C4-2B (cell line): ENCODE measurements around the gene TSEN54.

Experiments used
- H3K27ac ChIP-seq: fragments of 450-650 bp; 2 replicates; pipeline ENCODE4 v1.5.1; 2017
- ZFX ChIP-seq: fragments of 450-650 bp; IDR thresholded peaks from 2 replicates; pipeline ENCODE4 v1.6.1; 2017
- TF ChIP-seq, protein P1 (sequence below): fragments of 450-650 bp; conservative IDR thresholded peaks from 2 replicates; pipeline ENCODE4 v1.5.1; 2017; ENCODE audit warnings: mild to moderate bottlenecking

TSEN54 gene

DNA sequence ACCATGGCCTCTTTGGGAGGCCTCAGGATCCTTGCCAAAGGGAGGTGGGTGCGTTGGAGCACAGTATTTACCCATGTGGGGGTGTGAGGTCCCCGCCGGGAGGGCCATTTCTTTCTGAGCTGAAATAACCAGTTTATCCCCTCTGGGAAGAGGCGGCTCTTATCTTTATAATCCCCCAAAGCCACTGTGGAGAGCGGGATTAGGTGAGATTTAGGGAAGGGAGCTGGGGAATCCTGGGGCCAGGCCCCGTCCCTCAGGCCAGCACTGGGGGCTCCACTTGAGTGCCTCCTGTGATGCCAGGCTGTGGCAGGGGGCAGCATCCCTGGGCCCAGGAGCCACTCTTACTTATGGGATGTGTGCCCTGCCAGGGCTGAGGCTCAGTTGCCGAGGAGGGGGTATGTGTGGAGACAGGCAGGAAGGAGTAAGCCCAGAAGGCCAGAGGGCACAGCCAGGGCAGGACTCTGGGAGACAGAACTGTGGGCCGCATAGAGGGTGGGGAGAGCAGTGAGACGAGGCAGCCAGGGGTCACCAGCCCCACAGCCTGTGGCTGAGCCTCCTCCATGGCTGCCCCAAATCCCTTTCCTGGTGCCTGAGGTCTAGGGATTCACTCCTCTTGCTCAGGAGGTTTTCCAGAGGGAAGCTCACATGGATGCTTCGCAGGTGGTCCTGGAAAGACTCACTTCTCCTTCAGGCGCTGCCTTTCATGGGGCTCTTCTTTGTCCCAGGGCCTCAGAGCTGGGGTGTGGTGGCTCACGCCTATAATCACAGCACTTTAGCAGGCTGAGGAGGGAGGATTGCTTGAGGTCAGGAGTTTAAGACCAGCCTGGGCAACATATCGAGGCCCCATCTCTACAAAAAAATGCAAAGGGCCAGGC lies 34.9 kb upstream of the TSEN54 start:
- H3K27ac ChIP-seq, result no peak overlapping the region
- TF ChIP-seq ZFX, result no peak
- TF ChIP-seq, protein P1, sequence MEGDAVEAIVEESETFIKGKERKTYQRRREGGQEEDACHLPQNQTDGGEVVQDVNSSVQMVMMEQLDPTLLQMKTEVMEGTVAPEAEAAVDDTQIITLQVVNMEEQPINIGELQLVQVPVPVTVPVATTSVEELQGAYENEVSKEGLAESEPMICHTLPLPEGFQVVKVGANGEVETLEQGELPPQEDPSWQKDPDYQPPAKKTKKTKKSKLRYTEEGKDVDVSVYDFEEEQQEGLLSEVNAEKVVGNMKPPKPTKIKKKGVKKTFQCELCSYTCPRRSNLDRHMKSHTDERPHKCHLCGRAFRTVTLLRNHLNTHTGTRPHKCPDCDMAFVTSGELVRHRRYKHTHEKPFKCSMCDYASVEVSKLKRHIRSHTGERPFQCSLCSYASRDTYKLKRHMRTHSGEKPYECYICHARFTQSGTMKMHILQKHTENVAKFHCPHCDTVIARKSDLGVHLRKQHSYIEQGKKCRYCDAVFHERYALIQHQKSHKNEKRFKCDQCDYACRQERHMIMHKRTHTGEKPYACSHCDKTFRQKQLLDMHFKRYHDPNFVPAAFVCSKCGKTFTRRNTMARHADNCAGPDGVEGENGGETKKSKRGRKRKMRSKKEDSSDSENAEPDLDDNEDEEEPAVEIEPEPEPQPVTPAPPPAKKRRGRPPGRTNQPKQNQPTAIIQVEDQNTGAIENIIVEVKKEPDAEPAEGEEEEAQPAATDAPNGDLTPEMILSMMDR, result no peak

- H3K27ac ChIP-seq, result no peak overlapping the region
- TF ChIP-seq ZFX, result no peak
- TF ChIP-seq, protein P1, result no peak
These were observed 34.0 kb upstream of the TSEN54 start for GRCh38 chr17:75482098-75482942.

- H3K27ac ChIP-seq, result no peak overlapping the region
- TF ChIP-seq ZFX, result no peak
- TF ChIP-seq, protein P1, result no peak
These were observed 30.6 kb upstream of the TSEN54 start for GRCh38 chr17:75485688-75486087.

GRCh38 chr17:75486151-75486550 lies 30.2 kb upstream of the TSEN54 start:
- no peak for TF ChIP-seq ZFX
- TF ChIP-seq, protein P1, result no peak
- H3K27ac ChIP-seq, result no peak overlapping the region

DNA sequence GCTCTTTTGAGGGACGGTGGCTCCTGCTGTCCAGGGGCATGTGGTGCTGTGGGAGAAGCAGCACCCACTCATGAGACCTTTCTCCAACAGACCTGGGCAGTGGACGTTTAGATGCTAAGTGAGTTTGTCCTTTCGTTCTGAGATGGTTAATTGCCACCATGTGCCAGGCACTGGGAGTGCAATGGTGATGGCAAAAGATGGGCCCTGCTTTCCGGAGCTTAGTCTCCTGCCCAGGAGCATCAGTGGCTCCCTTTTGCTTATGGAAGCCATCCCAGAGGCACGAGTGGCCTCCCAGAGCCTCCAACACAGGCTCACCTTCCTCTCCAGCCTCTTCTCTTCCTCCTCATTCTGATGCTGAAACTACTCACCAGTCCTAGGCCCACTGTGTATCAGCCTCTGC lies 29.4 kb upstream of the TSEN54 start:
- no peak overlapping the region for H3K27ac ChIP-seq
- TF ChIP-seq, protein P1, result no peak
- no peak for TF ChIP-seq ZFX

GRCh38 chr17:75487351-75488070 lies 28.8 kb upstream of the TSEN54 start:
- H3K27ac ChIP-seq, result no peak overlapping the region
- TF ChIP-seq ZFX, result no peak
- TF ChIP-seq, protein P1, result no peak
